Prostate gland (tissue), 2 donors: ENCODE measurements around the gene ARHGAP31. TPM values are rescaled to one million over a fixed set of nuclear protein-coding genes. Genes with fewer than 3 reads are reported as not detected.
"Not testable (repeated sequence)": the region's sequence is repeated elsewhere in the genome, so short reads cannot be mapped to it uniquely, and the experiment has no call there.

ENCODE experiments used
- DNase-seq: peaks from one replicate; pipeline ENCODE4 v3.0.0-alpha.2; 2019; ENCODE audit warnings: low spot score
- H3K27ac ChIP-seq, 2 donors: fragments of 200-600 bp; sonication (generic); 2 replicates each; pipeline ENCODE4 v1.5.1; 2017 to 2019
- H3K27me3 ChIP-seq: fragments of 200-600 bp; sonication (generic); replicated peaks from 2 replicates; pipeline ENCODE4 v1.5.1; 2019; ENCODE audit not compliant: insufficient read depth
- H3K36me3 ChIP-seq, 2 donors: fragments of 200-600 bp; sonication (generic); 1 replicate in 1 of 2; 2 replicates in 1 of 2; pipeline versions ENCODE4 v1.5.1 to v1.8.1; 2017 to 2019
- H3K4me1 ChIP-seq: fragments of 200-600 bp; sonication (generic); replicated peaks from 2 replicates; pipeline ENCODE4 v1.5.1; 2019
- H3K4me3 ChIP-seq, 2 donors: fragments of 200-600 bp; sonication (generic); 2 replicates each; pipeline ENCODE4 v1.5.1; 2017 to 2019
- H3K9me3 ChIP-seq: fragments of 200-600 bp; sonication (generic); 2 replicates; pipeline ENCODE4 v1.5.1; 2017
- POLR2A ChIP-seq: fragments of 450-650 bp; IDR thresholded peaks from one replicate; pipeline ENCODE4 v1.6.1; 2016; ENCODE audit warnings: antibody characterized with exemption, mild to moderate bottlenecking
- POLR2AphosphoS5 ChIP-seq: sonication (generic); formaldehyde crosslinking; IDR thresholded peaks from one replicate; pipeline ENCODE4 v1.6.1; 2017; ENCODE audit warnings: antibody characterized with exemption
- WGBS: methylation state at CpG from one replicate; pipeline ENCODE4 v1.1.5; 2018; 5-methylcytosine and 5-hydroxymethylcytosine counted together
- intact Hi-C: fragments of 100-400 bp; cut with DNase I; formaldehyde crosslinking; loops from one replicate; pipeline ENCODE4 v1.14.2; 2022
- total RNA-seq, 2 donors: library from RNA; depleted of rRNA; stranded (reverse); fragments of >200 nt; gene quantifications; one replicate each; pipeline ENCODE4 v1.1.0, GENCODE V29; 2016
- TF ChIP-seq, protein P1 (sequence below), 4 experiments: fragments of 200-600 bp in 2 of 4; fragments of 450-650 bp in 2 of 4; sonication (generic) in 2 of 4; IDR thresholded peaks; 1 replicate in 3 of 4; 2 replicates in 1 of 4; pipeline ENCODE4 v1.5.1; 2016 to 2019; ENCODE audit warnings: antibody characterized with exemption in 4 of 4, mild to moderate bottlenecking in 2 of 4, moderate library complexity in 2 of 4

ARHGAP31 gene
- total RNA-seq, 2 donors from 2014 or later, result 6.5 to 10.7 TPM

DNA sequence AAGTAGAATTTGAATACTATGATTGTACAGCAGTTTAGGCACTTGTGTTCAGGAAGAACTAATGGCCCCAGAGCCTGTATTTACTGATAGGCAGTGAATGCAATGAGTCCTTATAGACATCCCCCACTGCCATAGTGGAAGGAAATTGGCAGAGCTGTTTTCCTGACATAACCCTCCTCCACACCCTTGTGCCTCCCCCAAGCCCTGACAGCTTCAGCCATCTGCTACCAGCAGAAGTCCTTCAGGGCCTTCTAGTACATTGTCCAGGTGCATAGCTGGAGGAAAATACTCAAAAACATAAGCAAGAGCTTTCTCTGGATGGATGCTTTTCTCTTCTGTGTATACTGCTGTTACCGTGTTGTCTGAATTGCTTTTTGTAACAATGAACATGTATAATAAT is 20.6 kb downstream of the ARHGAP31 start:
- H3K9me3 ChIP-seq, result no peaks in the 10 kb centered on the region
- no peak for DNase-seq
- TF ChIP-seq, protein P1, sequence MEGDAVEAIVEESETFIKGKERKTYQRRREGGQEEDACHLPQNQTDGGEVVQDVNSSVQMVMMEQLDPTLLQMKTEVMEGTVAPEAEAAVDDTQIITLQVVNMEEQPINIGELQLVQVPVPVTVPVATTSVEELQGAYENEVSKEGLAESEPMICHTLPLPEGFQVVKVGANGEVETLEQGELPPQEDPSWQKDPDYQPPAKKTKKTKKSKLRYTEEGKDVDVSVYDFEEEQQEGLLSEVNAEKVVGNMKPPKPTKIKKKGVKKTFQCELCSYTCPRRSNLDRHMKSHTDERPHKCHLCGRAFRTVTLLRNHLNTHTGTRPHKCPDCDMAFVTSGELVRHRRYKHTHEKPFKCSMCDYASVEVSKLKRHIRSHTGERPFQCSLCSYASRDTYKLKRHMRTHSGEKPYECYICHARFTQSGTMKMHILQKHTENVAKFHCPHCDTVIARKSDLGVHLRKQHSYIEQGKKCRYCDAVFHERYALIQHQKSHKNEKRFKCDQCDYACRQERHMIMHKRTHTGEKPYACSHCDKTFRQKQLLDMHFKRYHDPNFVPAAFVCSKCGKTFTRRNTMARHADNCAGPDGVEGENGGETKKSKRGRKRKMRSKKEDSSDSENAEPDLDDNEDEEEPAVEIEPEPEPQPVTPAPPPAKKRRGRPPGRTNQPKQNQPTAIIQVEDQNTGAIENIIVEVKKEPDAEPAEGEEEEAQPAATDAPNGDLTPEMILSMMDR (IDR thresholded peaks at IDR 0.05), result no peak
- no peak for TF ChIP-seq POLR2A
- TF ChIP-seq POLR2AphosphoS5, result no peak
- intact Hi-C loops, result no loop called here
- WGBS, result 92% methylated on average over 1 of the region's 1 CpG
- H3K36me3 ChIP-seq, result no peaks in the 10 kb centered on the region
- no peaks in the 10 kb centered on the region for H3K27me3 ChIP-seq
- no peak overlapping the region for H3K27ac ChIP-seq
- no peak overlapping the region for H3K4me3 ChIP-seq
- H3K4me1 ChIP-seq, result no peaks in the 10 kb centered on the region

DNA sequence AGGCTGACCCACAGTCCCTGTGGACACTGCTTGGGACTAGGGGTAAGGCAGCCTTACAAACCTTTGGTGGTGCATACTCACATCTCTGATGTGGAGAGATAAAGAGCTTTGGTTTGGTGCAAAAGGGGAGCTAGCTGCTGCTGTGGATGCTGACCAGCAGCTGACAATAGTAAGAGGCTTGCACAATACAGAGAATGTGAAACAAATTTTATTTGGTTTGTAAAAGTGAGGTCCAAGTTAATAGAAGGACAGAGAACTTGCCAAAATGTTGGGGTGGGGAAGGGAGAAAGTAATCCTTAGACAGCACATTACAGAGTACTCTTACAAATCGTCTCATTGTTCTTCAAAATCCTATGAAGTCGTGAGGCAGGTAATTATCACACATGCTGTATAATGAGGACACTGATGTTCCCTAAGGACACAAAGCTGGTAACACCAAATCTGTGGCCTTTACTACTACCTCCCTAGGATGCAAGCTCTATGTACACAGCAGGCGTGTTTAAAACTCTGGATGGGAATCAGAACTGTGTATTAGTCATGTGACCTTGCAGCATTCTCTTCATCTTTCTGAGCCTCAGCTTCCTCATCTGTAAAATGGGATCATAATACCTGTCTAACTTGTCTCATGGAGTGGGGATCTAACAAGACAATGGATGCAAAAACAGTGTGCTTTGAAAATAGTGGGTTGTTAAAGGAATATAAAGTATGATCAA is 21.6 kb downstream of the ARHGAP31 start:
- Histone ChIP-seq H3K27me3 (no peaks in the 10 kb centered on the region), H3K4me3 (no peak overlapping the region), H3K4me1 (no peaks in the 10 kb centered on the region), H3K27ac (no peak overlapping the region), H3K36me3 (no peaks in the 10 kb centered on the region), H3K9me3 (no peaks in the 10 kb centered on the region)
- no peak for DNase-seq
- WGBS, result 58% methylated on average over 3 of the region's 3 CpGs
- intact Hi-C loops, result no loop called here
- TF ChIP-seq, protein P1 (IDR thresholded peaks at IDR 0.05), result no peak
- TF ChIP-seq POLR2AphosphoS5 (no peak), POLR2A (no peak)

DNA sequence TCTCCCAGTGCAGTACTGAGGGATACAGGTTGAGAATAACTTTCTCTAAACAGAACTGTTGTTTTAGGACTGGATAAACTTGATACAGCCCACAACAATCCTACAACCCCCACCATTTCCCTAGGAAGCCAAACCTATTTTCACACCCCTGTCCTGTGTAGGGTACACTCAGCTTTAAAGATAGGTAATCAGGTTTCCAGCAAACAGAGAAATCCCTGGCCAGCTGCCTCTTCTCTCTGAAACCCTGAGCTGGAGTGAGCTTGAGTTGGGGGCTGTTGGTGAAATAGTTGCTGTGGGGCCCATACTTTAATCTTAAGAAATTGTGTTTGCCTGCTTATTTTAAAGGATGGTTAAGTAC is 22.1 kb downstream of the ARHGAP31 start:
- TF ChIP-seq, protein P1 (IDR thresholded peaks at IDR 0.05), result no peak
- TF ChIP-seq POLR2AphosphoS5, result no peak
- Histone ChIP-seq H3K27ac (no peak overlapping the region), H3K4me1 (no peaks in the 10 kb centered on the region), H3K4me3 (no peak overlapping the region), H3K9me3 (no peaks in the 10 kb centered on the region), H3K36me3 (no peaks in the 10 kb centered on the region), H3K27me3 (no peaks in the 10 kb centered on the region)
- intact Hi-C loops, result no loop called here
- DNase-seq, result no peak

DNA sequence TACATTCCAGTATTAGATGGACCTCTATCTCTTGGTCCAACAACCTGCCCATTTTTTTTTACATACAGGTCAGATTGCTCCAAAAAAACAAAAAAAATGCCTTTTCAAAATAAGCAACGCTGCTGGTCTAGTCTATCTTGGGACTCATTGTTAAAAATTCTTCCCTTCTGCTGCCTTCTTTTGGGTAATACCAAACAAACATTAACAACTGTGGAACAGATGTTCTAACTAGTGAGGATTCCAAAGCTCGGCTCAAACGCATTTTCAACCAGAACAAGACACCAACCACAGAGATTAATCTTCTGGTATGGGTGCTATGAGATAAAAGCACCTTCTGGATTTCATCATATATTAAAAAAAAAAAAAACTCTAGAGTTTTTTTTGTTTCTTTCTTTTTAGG is 24.7 kb downstream of the ARHGAP31 start:
- no peaks in the 10 kb centered on the region for H3K9me3 ChIP-seq
- H3K27me3 ChIP-seq, result no peaks in the 10 kb centered on the region
- no peak for TF ChIP-seq POLR2AphosphoS5
- TF ChIP-seq, protein P1 (IDR thresholded peaks at IDR 0.05), result no peak
- TF ChIP-seq POLR2A, result no peak
- no peaks in the 10 kb centered on the region for H3K36me3 ChIP-seq
- no peak overlapping the region for H3K4me3 ChIP-seq
- intact Hi-C loops, result no loop called here
- no peaks in the 10 kb centered on the region for H3K4me1 ChIP-seq
- no peak for DNase-seq
- H3K27ac ChIP-seq, result no peak overlapping the region
- 78% methylated on average over 3 of the region's 3 CpGs for WGBS

DNA sequence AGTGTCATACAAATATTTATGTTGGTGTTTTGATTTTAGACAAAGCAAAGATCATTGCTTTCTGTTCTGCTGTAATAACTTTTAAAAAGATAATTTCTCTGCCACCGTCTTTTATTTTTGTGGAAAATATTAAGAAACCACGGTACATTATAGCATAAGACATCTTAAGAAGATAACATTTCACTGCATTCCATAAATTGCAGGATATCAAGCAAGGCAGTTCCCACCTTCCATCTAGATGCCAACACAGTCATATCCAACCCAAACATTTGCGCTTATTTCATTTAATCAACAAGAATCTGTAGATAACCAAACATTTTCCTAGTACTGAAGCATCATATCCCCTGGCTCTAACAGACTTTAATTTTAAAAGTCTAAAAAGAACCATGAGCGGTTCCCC is 25.1 kb downstream of the ARHGAP31 start:
- no peak for DNase-seq
- Histone ChIP-seq H3K4me1 (no peaks in the 10 kb centered on the region), H3K36me3 (no peaks in the 10 kb centered on the region), H3K4me3 (no peak overlapping the region), H3K27ac (no peak overlapping the region), H3K27me3 (no peaks in the 10 kb centered on the region), H3K9me3 (no peaks in the 10 kb centered on the region)
- intact Hi-C loops, result no loop called here
- 90% methylated on average over 4 of the region's 4 CpGs for WGBS
- TF ChIP-seq, protein P1 (IDR thresholded peaks at IDR 0.05), result no peak
- TF ChIP-seq POLR2AphosphoS5, result no peak
- TF ChIP-seq POLR2A, result no peak

DNA sequence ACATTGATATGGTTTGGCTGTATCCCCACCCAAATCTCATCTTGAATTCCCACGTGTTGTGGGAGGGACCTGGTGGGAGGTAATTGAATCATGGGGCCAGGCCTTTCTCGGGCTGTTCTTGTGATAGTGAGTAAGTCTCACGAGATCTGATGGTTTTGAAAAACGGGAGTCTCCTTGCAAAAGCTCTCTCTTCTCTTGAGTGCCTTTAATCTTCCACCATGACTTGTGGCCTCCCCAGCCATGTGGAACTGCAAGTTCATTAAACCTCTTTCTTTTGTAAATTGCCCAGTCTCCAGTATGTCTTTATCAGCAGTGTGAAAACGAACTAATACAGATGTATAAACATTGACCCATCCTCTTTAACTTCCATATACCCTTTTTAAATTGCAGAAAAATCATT is 26.6 kb downstream of the ARHGAP31 start:
- intact Hi-C loops, H3K27ac ChIP-seq: not testable (repeated sequence)
- 82% methylated on average over 5 of the region's 5 CpGs for WGBS

More for the DNA sequence above, 26.6 kb downstream of the ARHGAP31 start:
- H3K4me1 ChIP-seq, H3K9me3 ChIP-seq, DNase-seq, H3K36me3 ChIP-seq, H3K4me3 ChIP-seq, H3K27me3 ChIP-seq: not testable (repeated sequence)
